H9 (cell line): ENCODE results near the gene CDO1. TPM values are rescaled to one million over a fixed set of nuclear protein-coding genes. Genes with fewer than 3 reads are reported as not detected.
"Not testable (repeated sequence)": the region's sequence is repeated elsewhere in the genome, so short reads cannot be mapped to it uniquely, and the experiment has no call there.

ENCODE experiments used
- DNase-seq: peaks from one replicate; pipeline ENCODE4 v3.0.0-alpha.2; 2017
- H2AFZ ChIP-seq: one replicate; pipeline ENCODE4 v1.6.1; 2013; ENCODE audit warnings: mild to moderate bottlenecking, low read length, control low read depth, moderate library complexity
- H2AK5ac ChIP-seq: 2 replicates; pipeline ENCODE4 v1.6.1; 2013; ENCODE audit warnings: low read length, control low read depth, mixed read lengths; ENCODE audit not compliant: insufficient read length
- H2BK120ac ChIP-seq: one replicate; pipeline ENCODE4 v1.6.1; 2013; ENCODE audit warnings: low read depth, mild to moderate bottlenecking, low read length, control low read depth, inconsistent platforms; ENCODE audit not compliant: poor library complexity, severe bottlenecking
- H2BK12ac ChIP-seq: 2 replicates; pipeline ENCODE4 v1.6.1; 2013; ENCODE audit warnings: low read length, control low read depth, mixed read lengths, low read depth; ENCODE audit not compliant: insufficient read length
- H2BK15ac ChIP-seq: 2 replicates; pipeline ENCODE4 v1.6.1; 2013; ENCODE audit warnings: low read depth, low read length, control low read depth
- H2BK20ac ChIP-seq: one replicate; pipeline ENCODE4 v1.6.1; 2013; ENCODE audit warnings: low read depth, mild to moderate bottlenecking, low read length, control low read depth, inconsistent platforms; ENCODE audit not compliant: poor library complexity, severe bottlenecking
- H2BK5ac ChIP-seq: 2 replicates; pipeline ENCODE4 v1.6.1; 2013; ENCODE audit warnings: low read length, control low read depth, mixed read lengths; ENCODE audit not compliant: insufficient read length
- H3K14ac ChIP-seq: 2 replicates; pipeline ENCODE4 v1.6.1; 2013; ENCODE audit warnings: low read length, control low read depth; ENCODE audit not compliant: insufficient read depth
- H3K18ac ChIP-seq: 2 replicates; pipeline ENCODE4 v1.6.1; 2013; ENCODE audit warnings: low read depth, mild to moderate bottlenecking, mixed read lengths, low read length, control low read depth; ENCODE audit not compliant: insufficient read length
- H3K23ac ChIP-seq: 2 replicates; pipeline ENCODE4 v1.6.1; 2013; ENCODE audit warnings: low read length, control low read depth, mixed read lengths, low read depth; ENCODE audit not compliant: insufficient read length
- H3K23me2 ChIP-seq: 2 replicates; pipeline ENCODE4 v1.6.1; 2013; ENCODE audit warnings: low read depth, mild to moderate bottlenecking, mixed read lengths, low read length, control low read depth; ENCODE audit not compliant: insufficient read length, poor library complexity, severe bottlenecking
- H3K27ac ChIP-seq: 2 replicates; pipeline ENCODE4 v1.5.1; 2013; ENCODE audit warnings: low read length, control low read depth, mixed read lengths, low read depth; ENCODE audit not compliant: insufficient read length
- H3K27me3 ChIP-seq: 2 replicates; pipeline ENCODE4 v1.6.1; 2013; ENCODE audit warnings: low read length, control low read depth, inconsistent platforms; ENCODE audit not compliant: insufficient read depth
- H3K4ac ChIP-seq: 2 replicates; pipeline ENCODE4 v1.6.1; 2013; ENCODE audit warnings: low read depth, mild to moderate bottlenecking, control low read depth, inconsistent platforms, low read length, moderate library complexity
- H3K4me1 ChIP-seq: 2 replicates; pipeline ENCODE4 v1.6.1; 2013; ENCODE audit warnings: low read length, control low read depth, inconsistent platforms; ENCODE audit not compliant: insufficient read depth
- H3K4me2 ChIP-seq: 2 replicates; pipeline ENCODE4 v1.6.1; 2013; ENCODE audit warnings: low read length, control low read depth, mixed read lengths; ENCODE audit not compliant: insufficient read length, insufficient read depth
- H3K56ac ChIP-seq: 2 replicates; pipeline ENCODE4 v1.6.1; 2013; ENCODE audit warnings: low read depth, mild to moderate bottlenecking, mixed read lengths, low read length, control low read depth; ENCODE audit not compliant: insufficient read length
- H3K79me1 ChIP-seq: 2 replicates; pipeline ENCODE4 v1.6.1; 2013; ENCODE audit warnings: low read depth, mild to moderate bottlenecking, moderate library complexity, low read length, control low read depth, inconsistent platforms; ENCODE audit not compliant: insufficient read depth, poor library complexity, severe bottlenecking
- H3K79me2 ChIP-seq: 2 replicates; pipeline ENCODE4 v1.6.1; 2013; ENCODE audit warnings: low read length, control low read depth, inconsistent platforms; ENCODE audit not compliant: insufficient read depth
- H3K9ac ChIP-seq: 2 replicates; pipeline ENCODE4 v1.6.1; 2013; ENCODE audit warnings: low read length, control low read depth, mixed read lengths; ENCODE audit not compliant: insufficient read length; ENCODE audit errors: extremely low read depth
- H3K9me3 ChIP-seq: one replicate; pipeline ENCODE4 v1.6.1; 2013; ENCODE audit warnings: low read depth, low read length, inconsistent platforms; ENCODE audit not compliant: control insufficient read depth
- H3T11ph ChIP-seq: one replicate; pipeline ENCODE4 v1.6.1; 2013; ENCODE audit warnings: mild to moderate bottlenecking, low read length, control low read depth, inconsistent platforms
- H4K20me1 ChIP-seq: one replicate; pipeline ENCODE4 v1.6.1; 2013; ENCODE audit not compliant: control insufficient read depth, insufficient read length, insufficient read depth
- H4K5ac ChIP-seq: 2 replicates; pipeline ENCODE4 v1.6.1; 2013; ENCODE audit warnings: low read depth, mild to moderate bottlenecking, mixed read lengths, low read length, control low read depth; ENCODE audit not compliant: insufficient read length
- H4K8ac ChIP-seq: replicated peaks from 2 replicates; pipeline ENCODE4 v1.6.1; 2013; ENCODE audit warnings: low read length, control low read depth, mixed read lengths, low read depth; ENCODE audit not compliant: insufficient read length
- H4K91ac ChIP-seq: 2 replicates; pipeline ENCODE4 v1.6.1; 2013; ENCODE audit warnings: low read depth, mild to moderate bottlenecking, moderate library complexity, mixed read lengths, low read length, control low read depth; ENCODE audit not compliant: insufficient read length
- H3K27ac Mint-ChIP-seq, 3 experiments: 2 replicates in 2 of 3; 3 replicates in 1 of 3; pipeline ENCODE4 v1.8.0; 2020 to 2021; ENCODE audit warnings: mixed read lengths in 3 of 3, mild to moderate bottlenecking in 1 of 3, moderate library complexity in 1 of 3
- H3K27me3 Mint-ChIP-seq: 2 replicates; pipeline ENCODE4 v1.8.0; 2021; ENCODE audit warnings: low read depth, mild to moderate bottlenecking, moderate library complexity, mixed read lengths
- H3K36me3 Mint-ChIP-seq, 3 experiments: 2 replicates in 2 of 3; 3 replicates in 1 of 3; pipeline ENCODE4 v1.8.0; 2020 to 2021; ENCODE audit warnings: low read depth in 3 of 3, mixed read lengths in 3 of 3; ENCODE audit not compliant: insufficient read depth in 1 of 3
- H3K4me1 Mint-ChIP-seq, 2 experiments: 2 replicates each; pipeline ENCODE4 v1.8.0; 2020; ENCODE audit warnings: mixed read lengths in 2 of 2
- H3K4me3 Mint-ChIP-seq, 2 experiments: 2 replicates in 1 of 2; 3 replicates in 1 of 2; pipeline ENCODE4 v1.8.0; 2020 to 2021; ENCODE audit warnings: mild to moderate bottlenecking in 2 of 2, mixed read lengths in 2 of 2, moderate library complexity in 1 of 2
- H3K9me3 Mint-ChIP-seq, 2 experiments: 2 replicates in 1 of 2; 3 replicates in 1 of 2; pipeline ENCODE4 v1.8.0; 2020; ENCODE audit warnings: mild to moderate bottlenecking in 2 of 2, mixed read lengths in 2 of 2, moderate library complexity in 1 of 2
- WGBS: extraction: QIAGEN DNeasy Blood & Tissue Kit; methylation state at CpG from one replicate; pipeline ENCODE4 v1.1.7; 2013; ENCODE audit warnings: missing lambda C conversion rate, low lambda C conversion rate, mixed read lengths; ENCODE audit not compliant: insufficient read length; ENCODE audit errors: extremely low coverage; 5-methylcytosine and 5-hydroxymethylcytosine counted together
- total RNA-seq: library from RNA; stranded (reverse); gene quantifications from 2 replicates; pipeline ENCODE4 v1.2.1, GENCODE V29; 2021
- TF ChIP-seq, protein P1 (sequence below): fragments of 200-600 bp; sonication (generic); conservative IDR thresholded peaks from 3 replicates; pipeline ENCODE4 v1.8.0; 2021; ENCODE audit warnings: antibody characterized with exemption, mild to moderate bottlenecking

Gene CDO1
- total RNA-seq, 1 experiment from 2014 or later = 11.2 TPM

DNA sequence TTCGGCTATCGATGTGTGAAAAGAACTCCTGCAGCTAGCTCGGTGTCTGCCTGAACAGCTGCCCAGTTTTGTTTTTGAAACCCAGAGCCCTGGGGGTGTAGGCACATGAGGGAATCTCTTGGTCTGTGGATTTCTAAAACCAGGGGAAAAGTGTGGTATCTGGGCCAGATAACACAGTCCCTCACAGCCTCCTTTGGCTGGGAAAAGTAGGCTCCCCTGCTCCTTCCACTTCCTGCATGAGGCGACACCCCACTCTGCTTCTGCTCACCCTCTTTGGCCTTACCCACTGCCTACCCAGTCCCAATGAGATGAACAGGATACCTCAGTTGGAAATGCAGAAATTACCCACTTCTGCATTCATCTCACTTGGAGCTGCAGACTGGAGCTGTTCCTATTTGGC lies 9.5 kb upstream of the CDO1 start:
- Histone ChIP-seq H3K79me1 (no peaks in the 10 kb centered on the region), H4K8ac (no peak overlapping the region), H2BK15ac (no peak overlapping the region), H2BK12ac (no peak overlapping the region), H3K56ac (no peak overlapping the region), H4K91ac (no peak overlapping the region), H2AFZ (no peak overlapping the region), H3K9me3 (no peaks in the 10 kb centered on the region), H3K14ac (no peak overlapping the region), H3K27me3 (no peaks in the 10 kb centered on the region), H3K23ac (no peak overlapping the region), H3K23me2 (no peaks in the 10 kb centered on the region), H2BK120ac (no peak overlapping the region), H3K79me2 (no peaks in the 10 kb centered on the region), H3K27ac (no peak overlapping the region), H2BK5ac (no peak overlapping the region), H3K4me2 (no peak overlapping the region), H3K9ac (no peak overlapping the region), H3K4me1 (no peaks in the 10 kb centered on the region), H3K4ac (no peak overlapping the region), H4K20me1 (no peaks in the 10 kb centered on the region), H2BK20ac (no peak overlapping the region), H3K18ac (no peak overlapping the region), H3T11ph (no peak overlapping the region), H2AK5ac (no peak overlapping the region), H4K5ac (no peak overlapping the region)
- no peak overlapping the region for H3K27ac Mint-ChIP-seq
- H3K4me3 Mint-ChIP-seq = no peak overlapping the region
- peaks cover 9 to 34% (median 22%) of the 10 kb centered on the region in 3 experiments for H3K36me3 Mint-ChIP-seq
- no peak for DNase-seq
- H3K4me1 Mint-ChIP-seq = no peaks in the 10 kb centered on the region
- TF ChIP-seq, protein P1, sequence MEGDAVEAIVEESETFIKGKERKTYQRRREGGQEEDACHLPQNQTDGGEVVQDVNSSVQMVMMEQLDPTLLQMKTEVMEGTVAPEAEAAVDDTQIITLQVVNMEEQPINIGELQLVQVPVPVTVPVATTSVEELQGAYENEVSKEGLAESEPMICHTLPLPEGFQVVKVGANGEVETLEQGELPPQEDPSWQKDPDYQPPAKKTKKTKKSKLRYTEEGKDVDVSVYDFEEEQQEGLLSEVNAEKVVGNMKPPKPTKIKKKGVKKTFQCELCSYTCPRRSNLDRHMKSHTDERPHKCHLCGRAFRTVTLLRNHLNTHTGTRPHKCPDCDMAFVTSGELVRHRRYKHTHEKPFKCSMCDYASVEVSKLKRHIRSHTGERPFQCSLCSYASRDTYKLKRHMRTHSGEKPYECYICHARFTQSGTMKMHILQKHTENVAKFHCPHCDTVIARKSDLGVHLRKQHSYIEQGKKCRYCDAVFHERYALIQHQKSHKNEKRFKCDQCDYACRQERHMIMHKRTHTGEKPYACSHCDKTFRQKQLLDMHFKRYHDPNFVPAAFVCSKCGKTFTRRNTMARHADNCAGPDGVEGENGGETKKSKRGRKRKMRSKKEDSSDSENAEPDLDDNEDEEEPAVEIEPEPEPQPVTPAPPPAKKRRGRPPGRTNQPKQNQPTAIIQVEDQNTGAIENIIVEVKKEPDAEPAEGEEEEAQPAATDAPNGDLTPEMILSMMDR = no peak
- WGBS = no CpG with 5 or more reads among the region's 4 CpGs
- H3K9me3 Mint-ChIP-seq = peaks cover 7 to 11% of the 10 kb centered on the region in 2 experiments; a peak in 4 of 5 replicates
- H3K27me3 Mint-ChIP-seq = peaks cover 2% of the 10 kb centered on the region; the same call in 1 of the 2 replicates

DNA sequence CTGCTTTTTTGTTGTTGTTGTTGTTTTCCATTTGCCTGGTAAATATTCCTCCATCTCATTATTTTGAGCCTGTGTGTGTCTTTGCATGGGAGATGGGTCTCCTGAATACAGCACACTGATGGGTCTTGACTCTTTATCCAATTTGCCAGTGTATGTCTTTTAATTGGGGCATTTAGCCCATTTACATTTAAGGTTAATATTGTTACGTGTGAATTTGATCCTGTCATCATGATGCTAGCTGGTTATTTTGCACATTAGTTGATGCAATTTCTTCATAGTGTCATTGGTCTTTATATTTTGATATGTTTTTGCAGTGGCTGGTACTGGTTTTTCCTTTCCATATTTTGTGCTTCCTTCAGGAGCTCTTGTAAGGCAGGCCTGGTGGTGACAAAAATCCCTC lies 8.5 kb upstream of the CDO1 start:
- not testable (repeated sequence) for H4K91ac ChIP-seq, H4K5ac ChIP-seq, H3K79me2 ChIP-seq, H3K4me1 Mint-ChIP-seq, H3K56ac ChIP-seq, H2BK120ac ChIP-seq, H3K4me2 ChIP-seq, H3K9me3 ChIP-seq, H3K79me1 ChIP-seq, H3K14ac ChIP-seq, H2BK20ac ChIP-seq, H4K20me1 ChIP-seq, H2BK5ac ChIP-seq, H3K4me1 ChIP-seq, H2BK15ac ChIP-seq, H3K4me3 Mint-ChIP-seq, H3K27ac Mint-ChIP-seq, H3K4ac ChIP-seq, H3K9ac ChIP-seq, DNase-seq, H3K27me3 Mint-ChIP-seq, H2AK5ac ChIP-seq, H2BK12ac ChIP-seq, H3T11ph ChIP-seq, H3K23me2 ChIP-seq, H3K27ac ChIP-seq, H3K23ac ChIP-seq, H4K8ac ChIP-seq, H3K27me3 ChIP-seq, H2AFZ ChIP-seq, H3K18ac ChIP-seq
- peaks cover 7 to 11% of the 10 kb centered on the region in 2 experiments; a peak in 4 of 5 replicates for H3K9me3 Mint-ChIP-seq
- no CpG with 5 or more reads among the region's 1 CpG for WGBS
- peaks cover 7 to 29% (median 18%) of the 10 kb centered on the region in 3 experiments for H3K36me3 Mint-ChIP-seq
